Spleen (tissue), 11 donors: Measurements from ENCODE around the gene CYP27C1. TPM values are rescaled to one million over a fixed set of nuclear protein-coding genes. Genes with fewer than 3 reads are reported as not detected.
A peak's percentile ranks its signal among the peaks of the same experiment; 100 is the strongest.
"Not testable (repeated sequence)": the region's sequence is repeated elsewhere in the genome, so short reads cannot be mapped to it uniquely, and the experiment has no call there.

ENCODE experiments used
- DNase-seq: peaks from one replicate; pipeline ENCODE4 v3.0.0-alpha.2; 2020
- H3K27ac ChIP-seq, 8 donors: fragments of 200-600 bp; sonication (generic) in 7 of 8; 1 replicate in 4 of 8; 2 replicates in 4 of 8; pipeline versions ENCODE4 v1.5.0 to v1.8.0; 2016 to 2021; ENCODE audit warnings: inconsistent platforms in 4 of 8, mild to moderate bottlenecking in 4 of 8, moderate library complexity in 1 of 8
- H3K27me3 ChIP-seq, 7 donors: fragments of 200-600 bp; sonication (generic) in 6 of 7; replicated peaks in 1 of 7; 1 replicate in 4 of 7; 2 replicates in 3 of 7; pipeline versions ENCODE4 v1.5.0 to v1.8.0; 2016 to 2021; ENCODE audit warnings: inconsistent platforms in 3 of 7, mild to moderate bottlenecking in 1 of 7
- H3K36me3 ChIP-seq, 6 donors: fragments of 200-600 bp; sonication (generic) in 5 of 6; 1 replicate in 4 of 6; 2 replicates in 2 of 6; pipeline versions ENCODE4 v1.5.0 to v1.8.0; 2016 to 2021; ENCODE audit warnings: inconsistent platforms in 2 of 6
- H3K4me1 ChIP-seq, 6 donors: fragments of 200-600 bp; sonication (generic) in 5 of 6; 1 replicate in 3 of 6; 2 replicates in 3 of 6; pipeline versions ENCODE4 v1.5.0 to v1.8.0; 2016 to 2021; ENCODE audit warnings: inconsistent platforms in 3 of 6
- H3K4me3 ChIP-seq, 8 donors: fragments of 200-600 bp; sonication (generic) in 7 of 8; 1 replicate in 4 of 8; 2 replicates in 4 of 8; pipeline versions ENCODE4 v1.5.0 to v1.8.0; 2016 to 2021; ENCODE audit warnings: inconsistent platforms in 4 of 8, mild to moderate bottlenecking in 4 of 8, moderate library complexity in 2 of 8
- H3K9me3 ChIP-seq, 8 donors: fragments of 200-600 bp; sonication (generic) in 7 of 8; 1 replicate in 4 of 8; 2 replicates in 4 of 8; pipeline versions ENCODE4 v1.5.0 to v1.8.0; 2016 to 2021; ENCODE audit warnings: inconsistent platforms in 4 of 8
- CTCF ChIP-seq, 11 experiments: fragments of 200-600 bp in 7 of 11; fragments of 450-650 bp in 4 of 11; sonication (generic) in 4 of 11; IDR thresholded peaks in 8 of 11; conservative IDR thresholded peaks in 3 of 11; 1 replicate in 7 of 11; 2 replicates in 4 of 11; pipeline versions ENCODE4 v1.4.0 to v1.8.0; 2016 to 2021; ENCODE audit warnings: antibody characterized with exemption in 11 of 11, inconsistent platforms in 4 of 11, mild to moderate bottlenecking in 1 of 11
- POLR2A ChIP-seq, 3 donors: fragments of 450-650 bp; IDR thresholded peaks; one replicate each; pipeline ENCODE4 v1.5.1; 2017; ENCODE audit warnings: antibody characterized with exemption in 3 of 3, mild to moderate bottlenecking in 1 of 3
- POLR2AphosphoS5 ChIP-seq, 3 donors: sonication (generic); formaldehyde crosslinking; IDR thresholded peaks; one replicate each; pipeline ENCODE4 v1.5.1; 2017; ENCODE audit warnings: antibody characterized with exemption in 3 of 3
- WGBS, 5 donors: extraction: QIAGEN DNeasy Blood & Tissue Kit in 3 of 5; methylation state at CpG; one replicate each; pipeline versions ENCODE4 v1.1.5 to v1.1.7; 2013 to 2018; 5-methylcytosine and 5-hydroxymethylcytosine counted together
- intact Hi-C: fragments of 100-400 bp; cut with DNase I; formaldehyde crosslinking; loops from one replicate; pipeline ENCODE4 v1.15.0; 2023; ENCODE audit warnings: low total_unique reads
- polyA plus RNA-seq, 3 donors: library from polyadenylated mRNA; stranded (reverse); fragments of 200-250 nt; gene quantifications; one replicate each; pipeline ENCODE4 v1.2.1, GENCODE V29; 2013
- total RNA-seq, 7 donors: library from RNA; depleted of rRNA in 3 of 7; stranded (reverse); fragments of >200 nt in 3 of 7; fragmentation: NEBNext Ultra II Directional in 4 of 7; extraction: Animal tissue kit (Norgen Biotek cat#: 25700) in 4 of 7; gene quantifications; one replicate each; pipeline versions ENCODE4 v1.1.0 to v1.2.1, GENCODE V29; 2016 to 2021
- donor health status: healthy with polysubstance abuse.
- donor health status: DM: no; HTN: no; CAD: no; lungs with moderate emphysema.
- donor health status: DM: no; HTN: no; CAD: no.
- donor health status: Bipolar disorder and iron deficiency.
- donor health status: healthy.
- donor health status: DM: no; HTN: no; CAD: no.
- donor health status: DM: yes; HTN: yes; CAD: no.

The CYP27C1 gene
- total and polyA plus RNA-seq, 10 donors: 0.07 to 0.36 (median 0.21) TPM; not detected in 2

- Histone ChIP-seq H3K27ac (no peak overlapping the region), H3K9me3 (peaks cover 0 to 20% (median 10%) of the 10 kb centered on the region in 8 donors), H3K27me3 (peaks cover 0 to 12% (median 0%) of the 10 kb centered on the region in 7 donors), H3K4me1 (peaks cover 0 to 2% (median 0%) of the 10 kb centered on the region in 6 donors), H3K4me3 (no peak overlapping the region), H3K36me3 (no peaks in the 10 kb centered on the region)
- 85 to 93% (median 89%) methylated on average over 6 of the region's 6 CpGs for WGBS, 5 donors
- TF ChIP-seq POLR2AphosphoS5 (IDR thresholded peaks at IDR 0.05) (no peak), CTCF (IDR thresholded peaks at IDR 0.05 in 8 of 11, conservative IDR thresholded peaks at IDR 0.05 in 3 of 11) (no peak), POLR2A (IDR thresholded peaks at IDR 0.05) (no peak)
- intact Hi-C loops: no loop called here
- DNase-seq: no peak
Measured at GRCh38 chr2:127231130-127231865, 11.2 kb upstream of the CYP27C1 start.

- no peak for TF ChIP-seq POLR2A (IDR thresholded peaks at IDR 0.05)
- no peak for TF ChIP-seq POLR2AphosphoS5 (IDR thresholded peaks at IDR 0.05)
- no peak for TF ChIP-seq CTCF (IDR thresholded peaks at IDR 0.05 in 8 of 11, conservative IDR thresholded peaks at IDR 0.05 in 3 of 11)
Measured at GRCh38 chr2:127229555-127229954, 9.5 kb upstream of the CYP27C1 start.

GRCh38 chr2:127228102-127228501, 8.0 kb upstream of the CYP27C1 start:
- Histone ChIP-seq H3K9me3 (peaks cover 0 to 20% (median 10%) of the 10 kb centered on the region in 8 donors), H3K27ac (no peak overlapping the region), H3K27me3 (peaks cover 0 to 43% (median 0%) of the 10 kb centered on the region in 7 donors), H3K4me1 (peaks cover 0 to 6% (median 0%) of the 10 kb centered on the region in 6 donors), H3K36me3 (no peaks in the 10 kb centered on the region), H3K4me3 (no peak overlapping the region)
- no peak for TF ChIP-seq CTCF (IDR thresholded peaks at IDR 0.05 in 8 of 11, conservative IDR thresholded peaks at IDR 0.05 in 3 of 11)
- TF ChIP-seq POLR2AphosphoS5 (IDR thresholded peaks at IDR 0.05): no peak
- TF ChIP-seq POLR2A (IDR thresholded peaks at IDR 0.05): no peak
- intact Hi-C loops: no loop called here
- DNase-seq: no peak
- WGBS, 5 donors: 79 to 89% (median 87%) methylated on average over 5 of the region's 5 CpGs

More at GRCh38 chr2:127229555-127229954, 9.5 kb upstream of the CYP27C1 start:
- 91 to 94% (median 93%) methylated on average over 4 of the region's 4 CpGs for WGBS, 5 donors
- intact Hi-C loops: no loop called here
- Histone ChIP-seq H3K27me3 (peaks cover 0 to 29% (median 0%) of the 10 kb centered on the region in 7 donors), H3K9me3 (peaks cover 0 to 20% (median 10%) of the 10 kb centered on the region in 8 donors), H3K4me3 (no peak overlapping the region), H3K27ac (no peak overlapping the region), H3K4me1 (peaks cover 0 to 6% (median 0%) of the 10 kb centered on the region in 6 donors), H3K36me3 (no peaks in the 10 kb centered on the region)
- no peak for DNase-seq

- intact Hi-C loops, H3K4me3 ChIP-seq, H3K4me1 ChIP-seq, H3K27ac ChIP-seq, H3K36me3 ChIP-seq: not testable (repeated sequence)
- peak; percentile 48 for DNase-seq
- 82 to 94% (median 94%) methylated on average over 5 of the region's 5 CpGs for WGBS, 5 donors
- peaks cover 0 to 20% (median 10%) of the 10 kb centered on the region in 8 donors for H3K9me3 ChIP-seq
- peaks cover 0 to 52% (median 0%) of the 10 kb centered on the region in 7 donors for H3K27me3 ChIP-seq
Measured at GRCh38 chr2:127227264-127227660, 7.2 kb upstream of the CYP27C1 start.
